ENCODE data around the gene ITGB2. TPM values are rescaled to one million over a fixed set of nuclear protein-coding genes. Genes with fewer than 3 reads are reported as not detected.

The ITGB2 gene
- total RNA-seq, 1 experiment from 2014 or later = 1.5 TPM

DNA sequence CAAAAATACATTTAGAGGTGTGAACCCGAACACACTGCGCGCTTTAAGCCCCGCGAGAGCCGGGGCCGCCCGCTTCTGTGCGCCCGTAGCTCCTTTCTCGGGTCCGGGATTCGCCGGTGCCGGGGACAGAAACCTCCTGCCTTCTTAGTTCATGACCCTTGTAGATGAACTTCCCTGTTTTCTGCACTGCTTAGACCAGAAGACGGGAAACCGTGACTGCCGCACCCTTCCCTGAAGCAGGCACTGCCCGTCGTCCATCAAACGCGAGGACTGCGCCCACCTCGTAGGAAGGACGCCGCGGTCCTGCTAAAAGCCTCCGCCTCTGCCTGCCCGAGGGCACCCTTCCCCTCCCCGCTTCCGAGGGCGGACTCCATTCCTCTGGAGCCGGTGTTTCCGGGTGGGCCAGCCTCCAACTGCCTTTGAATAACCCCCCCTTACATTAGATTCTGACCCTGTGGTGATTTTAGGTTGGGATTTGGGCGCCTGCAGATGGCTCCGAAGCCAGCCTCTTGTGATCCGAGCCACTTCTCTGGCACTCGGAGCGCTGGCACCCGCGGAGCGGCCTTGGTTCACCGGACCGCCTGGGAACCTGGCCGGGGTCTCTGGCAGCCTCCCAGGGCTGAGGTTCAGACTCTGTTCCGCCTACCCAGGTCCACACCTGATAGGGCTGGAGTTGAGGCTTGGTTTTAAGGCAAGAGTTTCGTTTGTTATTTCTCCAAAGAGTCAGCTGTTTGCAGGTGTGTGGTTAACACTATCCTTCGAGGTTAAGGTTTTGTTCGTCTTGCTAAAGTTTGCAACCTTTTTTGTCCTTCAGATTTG, 46.0 kb downstream of the ITGB2 start:
- Histone ChIP-seq H3K9me2 (ENCODE audit: insufficient read depth) (no peaks in the 10 kb centered on the region), H3K36me3 (ENCODE audit: control insufficient read depth in 1 of 2, insufficient read depth in 2 of 2, low read length in 2 of 2) (no peaks in the 10 kb centered on the region), H4K20me1 (ENCODE audit: insufficient read depth) (no peaks in the 10 kb centered on the region; the same call in 1 of the 2 replicates), H3K9me3 (ENCODE audit: control insufficient read depth in 1 of 2, insufficient read depth in 1 of 2, low read depth in 1 of 2, low read length in 2 of 2) (no peaks in the 10 kb centered on the region), H3K27me3 (ENCODE audit: insufficient read depth, low read length) (no peaks in the 10 kb centered on the region), H3K9ac (ENCODE audit: low read length) (no peak overlapping the region), H3K4me1 (ENCODE audit: control insufficient read depth in 1 of 2, insufficient read depth in 2 of 2, low read length in 2 of 2) (peaks cover 25 to 37% of the 10 kb centered on the region in 2 experiments), H3K27ac (ENCODE audit: low read depth, low read length) (no peak overlapping the region), H3K4me3 (replicated peaks in 1 of 2; ENCODE audit: low read depth in 1 of 2, low read length in 2 of 2) (no peak overlapping the region), H3K4me2 (ENCODE audit: low read length) (no peak overlapping the region), H2AFZ (ENCODE audit: low read depth, low read length, poor library complexity, severe bottlenecking) (no peak overlapping the region), H3K79me2 (ENCODE audit: insufficient read depth, low read length) (peaks cover 31% of the 10 kb centered on the region)
- CTCF ChIA-PET = no interaction called here
- POLR2A ChIA-PET = no interaction called here
- intact Hi-C loops (cut with micrococcal nuclease) = no loop called here
- ATAC-seq (no peak), DNase-seq (ENCODE audit: low read depth, low spot score) (no peak)
- TF ChIP-seq ZFX (IDR thresholded peaks at IDR 0.05) (no peak), REST (IDR thresholded peaks at IDR 0.05; ENCODE audit: low read depth) (no peak), EZH2 (IDR thresholded peaks at IDR 0.05) (no peak), SRF (IDR thresholded peaks at IDR 0.05; ENCODE audit: low read depth) (no peak)
- RAD21 ChIA-PET (ENCODE audit: low non-redundant PET in 1 of 2, low total read pairs in 2 of 2, uncharacterized antibody in 2 of 2, unreplicated experiment in 2 of 2) = no interaction called here
- no TSS peak for BruUV-seq (replicated peaks)

- CTCF ChIA-PET = interaction anchor here (0.7 to 2.0 kb wide), 4 partner anchors 18 to 254 kb away, joined by 3 to 10 read pairs (median 6); partner anchors contain the start of gene UBE2G2
- BruUV-seq (replicated peaks) = no TSS peak
Observed at GRCh38 chr21:44874240-44874496, 46.5 kb downstream of the ITGB2 start.

More at GRCh38 chr21:44874240-44874496, 46.5 kb downstream of the ITGB2 start:
- H3K36me3 ChIP-seq (ENCODE audit: control insufficient read depth in 1 of 2, insufficient read depth in 2 of 2, low read length in 2 of 2) = no peaks in the 10 kb centered on the region
- peak overlapping the region in 1 of 2 experiments; percentile 84; a peak in 2 of 4 replicates for H3K4me3 ChIP-seq (replicated peaks in 1 of 2; ENCODE audit: low read depth in 1 of 2, low read length in 2 of 2)
- H4K20me1 ChIP-seq (ENCODE audit: insufficient read depth) = no peaks in the 10 kb centered on the region; the same call in 1 of the 2 replicates
- H3K9ac ChIP-seq (ENCODE audit: low read length) = no peak overlapping the region
- H3K79me2 ChIP-seq (ENCODE audit: insufficient read depth, low read length) = peaks cover 36% of the 10 kb centered on the region
- no peaks in the 10 kb centered on the region for H3K9me2 ChIP-seq (ENCODE audit: insufficient read depth)
- H3K27me3 ChIP-seq (ENCODE audit: insufficient read depth, low read length) = no peaks in the 10 kb centered on the region
- TF ChIP-seq POLR2AphosphoS5 (IDR thresholded peaks at IDR 0.05; ENCODE audit: low read depth, low read length) = no peak
- DNase-seq (ENCODE audit: low read depth, low spot score) (no peak), ATAC-seq (no peak)
- POLR2A ChIA-PET = interaction anchor here (0.9 to 1.4 kb wide), 2 partner anchors 10 to 53 kb away, joined by 3 to 6 read pairs; no protein-coding TSS in a partner anchor
- RAD21 ChIA-PET (ENCODE audit: low non-redundant PET in 1 of 2, low total read pairs in 2 of 2, uncharacterized antibody in 2 of 2, unreplicated experiment in 2 of 2) = interaction anchor here in 1 of 2 experiments (1.0 kb wide), 1 partner anchor 21 kb away, joined by 3 read pairs; no protein-coding TSS in a partner anchor
- no peaks in the 10 kb centered on the region for H3K9me3 ChIP-seq (ENCODE audit: control insufficient read depth in 1 of 2, insufficient read depth in 1 of 2, low read depth in 1 of 2, low read length in 2 of 2)
- H3K4me2 ChIP-seq (ENCODE audit: low read length) = peak overlapping the region; percentile 97
- intact Hi-C loops (cut with micrococcal nuclease) = no loop called here
- H3K4me1 ChIP-seq (ENCODE audit: control insufficient read depth in 1 of 2, insufficient read depth in 2 of 2, low read length in 2 of 2) = peaks cover 30 to 43% of the 10 kb centered on the region in 2 experiments
- no peak overlapping the region for H2AFZ ChIP-seq (ENCODE audit: low read depth, low read length, poor library complexity, severe bottlenecking)
- peak overlapping the region; percentile 69; the same call in 1 of the 2 replicates for H3K27ac ChIP-seq (ENCODE audit: low read depth, low read length)
